Urothelium cell line (cell line): ENCODE data around the gene FICD.

Source experiments
- DNase-seq: peaks from one replicate; pipeline ENCODE4 v3.0.0; 2011; ENCODE audit warnings: low spot score, mixed read lengths
- FAIRE-seq: peaks from 2 replicates; lab custom pipeline; 2011; peaks lifted over from hg19 to GRCh38; lab: Jason Lieb, UNC

FICD gene

GRCh38 chr12:108564724-108565123, 49.6 kb downstream of the FICD start:
- DNase-seq (no peak), FAIRE-seq (no peak)

GRCh38 chr12:108565146-108565545, 50.1 kb downstream of the FICD start:
- DNase-seq = no peak

GRCh38 chr12:108565976-108566375, 50.9 kb downstream of the FICD start:
- DNase-seq (peak; percentile 68), FAIRE-seq (no peak)

More at GRCh38 chr12:108565146-108565545, 50.1 kb downstream of the FICD start:
- no peak for FAIRE-seq

- DNase-seq = no peak
- no peak for FAIRE-seq
These were observed 51.4 kb downstream of the FICD start for GRCh38 chr12:108566452-108566851.

- DNase-seq (no peak), FAIRE-seq (no peak)
These were observed 52.6 kb downstream of the FICD start for GRCh38 chr12:108567406-108568337.

DNA sequence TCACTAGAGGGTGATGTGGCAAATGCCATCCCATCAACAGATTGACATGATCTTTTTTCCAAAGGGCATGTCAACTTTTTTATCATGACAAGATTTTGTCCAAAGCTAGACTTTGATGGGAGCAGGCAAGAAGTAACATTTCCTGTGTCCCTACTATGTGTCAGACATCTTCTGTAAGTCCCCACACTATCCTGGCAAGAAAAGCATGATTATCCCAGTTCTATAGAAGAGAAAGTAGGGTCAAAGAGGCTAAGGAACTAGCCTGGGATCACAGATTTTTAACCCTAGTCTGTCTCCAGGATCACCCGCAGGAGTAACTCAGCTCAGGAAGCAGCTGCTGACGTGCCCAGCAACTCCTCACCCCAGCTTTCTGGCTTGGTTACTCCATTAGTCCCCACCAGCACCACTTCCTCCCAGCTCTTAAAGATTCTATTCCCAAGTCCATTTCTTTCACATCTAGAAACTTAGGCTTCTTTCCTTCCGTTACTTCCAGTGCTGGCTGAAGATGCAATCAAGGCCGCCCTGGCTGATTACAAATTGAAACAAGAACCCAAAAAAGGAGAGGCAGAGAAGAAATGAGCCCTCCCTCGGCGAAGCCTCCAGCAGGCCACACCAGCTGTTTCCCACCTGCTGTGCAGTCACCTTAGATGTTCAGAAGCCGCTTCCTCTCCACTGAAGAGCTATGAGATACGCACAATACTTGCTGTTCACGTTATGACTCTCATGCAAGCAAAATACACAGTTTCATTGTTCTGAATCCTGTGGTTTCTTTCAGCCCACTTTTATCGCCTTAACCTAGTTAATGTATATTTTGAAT, 53.5 kb downstream of the FICD start:
- FAIRE-seq (no peak), DNase-seq (no peak)
